ENCODE data around the gene CHCHD4. TPM values are rescaled to one million over a fixed set of nuclear protein-coding genes. Genes with fewer than 3 reads are reported as not detected.

The CHCHD4 gene
- total RNA-seq, 1 experiment from 2014 or later = 27.5 TPM

- TF ChIP-seq ZNF423 (CRISPR knock-in tag; IDR thresholded peaks at IDR 0.05) = no peak
- no peak for TF ChIP-seq PRRX2 (CRISPR knock-in tag; IDR thresholded peaks at IDR 0.05)
- TF ChIP-seq ATF1 (CRISPR knock-in tag; IDR thresholded peaks at IDR 0.05) = no peak
- no peak for TF ChIP-seq AFF4 (CRISPR knock-in tag; IDR thresholded peaks at IDR 0.05; ENCODE audit: borderline replicate concordance)
- TF ChIP-seq ZNF512 (CRISPR knock-in tag; IDR thresholded peaks at IDR 0.05; ENCODE audit: borderline replicate concordance) = no peak
- no peak for TF ChIP-seq ZNF425 (CRISPR knock-in tag; conservative IDR thresholded peaks at IDR 0.05)
- no peak for TF ChIP-seq ARID4B (CRISPR knock-in tag; IDR thresholded peaks at IDR 0.05; ENCODE audit: borderline replicate concordance)
- no peak for TF ChIP-seq ZNF263 (CRISPR knock-in tag; IDR thresholded peaks at IDR 0.05; ENCODE audit: low read depth)
- TF ChIP-seq FOXK1 (CRISPR knock-in tag; IDR thresholded peaks at IDR 0.05) = no peak
- no peak for TF ChIP-seq KAT7 (CRISPR knock-in tag; IDR thresholded peaks at IDR 0.05; ENCODE audit: borderline replicate concordance)
- no peak for TF ChIP-seq ZNF317 (CRISPR knock-in tag; IDR thresholded peaks at IDR 0.05; ENCODE audit: borderline replicate concordance, low read depth)
- no peak for TF ChIP-seq NR2C2 (CRISPR knock-in tag; IDR thresholded peaks at IDR 0.05)
- no peak for TF ChIP-seq PRDM15 (CRISPR knock-in tag; IDR thresholded peaks at IDR 0.05)
- no peak for TF ChIP-seq RORB (CRISPR knock-in tag; IDR thresholded peaks at IDR 0.05)
- TF ChIP-seq ZNF671 (CRISPR knock-in tag; IDR thresholded peaks at IDR 0.05) = no peak
- ATAC-seq (no peak), DNase-seq (ENCODE audit: low spot score) (peak; percentile 1)
- Mint-ChIP-seq H3K36me3 (peaks cover 22% of the 10 kb centered on the region), H3K27ac (no peak overlapping the region), H3K4me3 (no peak overlapping the region), H3K27me3 (ENCODE audit: low read depth) (no peaks in the 10 kb centered on the region), H3K4me1 (peaks cover 20% of the 10 kb centered on the region), H3K9me3 (no peaks in the 10 kb centered on the region)
- POLR2A ChIA-PET = no interaction called here
- CTCF ChIA-PET = interaction anchor here (4.9 kb wide), 1 partner anchor 246 kb away, joined by 18 read pairs; no protein-coding TSS in a partner anchor
Measured at GRCh38 chr3:14142567-14143270, 18.0 kb upstream of the CHCHD4 start.
